Epithelial cell of esophagus (primary cell): ENCODE results near the gene SNIP1.

Experiments used
- DNase-seq: peaks from one replicate; pipeline ENCODE4 v3.0.0; 2010; ENCODE audit warnings: low read depth
- H3K4me3 ChIP-seq: 2 replicates; pipeline ENCODE4 v1.5.1; 2011; ENCODE audit warnings: mild to moderate bottlenecking, low read length, control low read depth
- TF ChIP-seq, protein P1 (sequence below): IDR thresholded peaks from 2 replicates; pipeline ENCODE4 v1.5.1; 2011; ENCODE audit warnings: low read depth, mild to moderate bottlenecking, low read length, control low read depth, inconsistent platforms; ENCODE audit not compliant: insufficient read depth; ENCODE audit errors: missing control alignments

Gene SNIP1

GRCh38 chr1:37553927-37554808, at the start of gene SNIP1:
TSS of gene SNIP1 (minus strand) at chr1:37554293. CDS start at chr1:37554229, 64 bp downstream.
- TF ChIP-seq, protein P1, sequence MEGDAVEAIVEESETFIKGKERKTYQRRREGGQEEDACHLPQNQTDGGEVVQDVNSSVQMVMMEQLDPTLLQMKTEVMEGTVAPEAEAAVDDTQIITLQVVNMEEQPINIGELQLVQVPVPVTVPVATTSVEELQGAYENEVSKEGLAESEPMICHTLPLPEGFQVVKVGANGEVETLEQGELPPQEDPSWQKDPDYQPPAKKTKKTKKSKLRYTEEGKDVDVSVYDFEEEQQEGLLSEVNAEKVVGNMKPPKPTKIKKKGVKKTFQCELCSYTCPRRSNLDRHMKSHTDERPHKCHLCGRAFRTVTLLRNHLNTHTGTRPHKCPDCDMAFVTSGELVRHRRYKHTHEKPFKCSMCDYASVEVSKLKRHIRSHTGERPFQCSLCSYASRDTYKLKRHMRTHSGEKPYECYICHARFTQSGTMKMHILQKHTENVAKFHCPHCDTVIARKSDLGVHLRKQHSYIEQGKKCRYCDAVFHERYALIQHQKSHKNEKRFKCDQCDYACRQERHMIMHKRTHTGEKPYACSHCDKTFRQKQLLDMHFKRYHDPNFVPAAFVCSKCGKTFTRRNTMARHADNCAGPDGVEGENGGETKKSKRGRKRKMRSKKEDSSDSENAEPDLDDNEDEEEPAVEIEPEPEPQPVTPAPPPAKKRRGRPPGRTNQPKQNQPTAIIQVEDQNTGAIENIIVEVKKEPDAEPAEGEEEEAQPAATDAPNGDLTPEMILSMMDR = no peak
- H3K4me3 ChIP-seq = peak within 1 kb of the TSS; percentile 100
- peak; percentile 94 for DNase-seq

- TF ChIP-seq, protein P1 = peak; percentile 83
- H3K4me3 ChIP-seq = no peak overlapping the region
- DNase-seq = peak; percentile 37
Measured at GRCh38 chr1:37602750-37603694, 48.9 kb upstream of the SNIP1 start.

DNA sequence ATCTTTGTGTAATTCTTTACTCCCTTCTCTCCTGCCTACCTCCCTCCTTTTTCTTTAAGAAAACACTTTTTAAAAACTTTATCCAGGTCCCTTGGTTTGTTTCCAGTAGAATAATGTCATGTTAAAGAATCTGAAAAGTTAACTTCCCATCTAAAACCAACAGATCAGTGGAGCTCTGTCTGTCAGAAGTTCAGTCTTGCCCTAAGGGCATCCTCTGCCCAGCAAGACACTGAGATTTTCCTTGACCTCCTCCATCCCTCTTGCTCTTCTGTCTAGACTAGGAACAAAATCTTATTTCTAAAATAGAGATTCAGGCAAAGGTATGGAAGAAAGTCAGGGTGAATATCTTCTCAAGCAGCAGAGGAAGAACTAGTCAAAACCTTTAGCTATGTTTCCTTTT, 47.3 kb upstream of the SNIP1 start:
- TF ChIP-seq, protein P1 = no peak

GRCh38 chr1:37599940-37600339, 45.8 kb upstream of the SNIP1 start:
- TF ChIP-seq, protein P1 = no peak
- no peak overlapping the region for H3K4me3 ChIP-seq
- DNase-seq = no peak

More for the DNA sequence above, 47.3 kb upstream of the SNIP1 start:
- no peak for DNase-seq
- no peak overlapping the region for H3K4me3 ChIP-seq

DNA sequence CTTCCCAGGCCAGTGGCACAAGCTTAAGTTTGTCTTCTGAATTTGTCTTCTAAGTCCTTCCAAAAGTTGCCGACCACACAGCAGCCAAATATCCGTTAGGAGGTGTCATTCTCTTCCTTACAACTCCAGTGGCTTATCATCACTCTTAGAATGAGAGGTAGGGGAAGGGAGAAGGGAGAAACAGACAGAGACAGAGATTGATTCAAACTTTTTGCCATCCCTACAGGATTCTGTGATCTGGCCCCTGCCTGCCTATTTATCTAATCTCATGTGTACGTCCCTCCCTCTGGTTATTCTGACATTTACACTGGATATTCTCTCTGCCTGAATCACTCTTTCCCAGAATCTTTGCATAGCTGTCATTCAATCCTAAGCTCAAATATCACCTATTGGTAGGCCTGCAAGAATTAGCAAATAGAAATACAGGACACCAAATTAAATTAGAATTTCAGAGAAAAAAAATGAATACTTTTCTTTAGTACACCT, 42.1 kb upstream of the SNIP1 start:
- H3K4me3 ChIP-seq = peak overlapping the region; percentile 85
- DNase-seq = no peak
- TF ChIP-seq, protein P1 = no peak

DNA sequence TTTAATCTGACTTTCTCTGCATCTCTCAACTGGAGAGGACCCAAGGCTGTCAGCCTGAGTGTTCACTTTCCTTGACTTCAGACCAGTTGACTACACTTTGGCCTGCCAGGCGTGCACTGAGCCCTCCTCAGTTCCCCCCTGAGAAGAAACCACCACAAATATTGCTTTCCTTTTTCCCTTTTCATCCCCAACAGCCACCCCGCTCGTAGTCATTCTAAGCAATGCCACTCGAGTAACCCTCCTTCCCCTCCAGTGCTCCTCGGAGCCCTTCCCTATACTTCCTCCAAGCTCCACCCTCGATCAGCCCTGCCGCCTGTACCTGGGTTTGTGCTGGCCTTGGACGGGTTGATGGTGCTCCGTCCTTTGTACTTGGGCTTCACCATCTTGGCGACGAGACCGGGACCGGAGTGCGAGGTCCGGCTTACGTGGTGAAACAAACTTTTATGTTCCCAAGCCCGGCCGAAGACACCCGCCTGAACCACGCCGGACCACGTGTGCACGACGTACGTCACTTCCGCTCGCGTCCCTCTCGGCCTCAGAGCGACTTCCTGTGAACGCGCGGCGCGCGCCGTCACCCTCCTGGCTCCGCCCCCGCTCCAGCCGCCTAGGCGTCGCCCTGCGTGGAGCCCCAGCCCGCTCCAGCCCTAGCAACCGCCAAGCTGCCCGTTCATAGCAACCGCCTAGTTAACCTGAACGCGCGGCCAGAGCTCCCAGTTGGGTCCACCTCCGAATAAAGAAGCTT, 41.5 kb upstream of the SNIP1 start, which contains the start of gene GNL2:
GNL2 (minus strand) TSS at position 498 of the 742 bp plus-strand sequence; CDS start at position 383, 115 bp downstream.
- TF ChIP-seq, protein P1 = no peak
- H3K4me3 ChIP-seq = peak within 1 kb of the TSS; percentile 85
- DNase-seq = peak; percentile 97
